Hematopoietic multipotent progenitor cell treated with erythropoietin and hydrocortisone succinate and interleukin-3 and kit ligand, for 6 days (in vitro differentiated cells): Measurements from ENCODE around the gene GSTT2B.
"Not testable (repeated sequence)": the region's sequence is repeated elsewhere in the genome, so short reads cannot be mapped to it uniquely, and the experiment has no call there.

Experiments
- DNase-seq: peaks from one replicate; pipeline ENCODE4 v3.0.0-alpha.2; 2015

The GSTT2B gene

GRCh38 chr22:23938328-23939016 is 22.5 kb downstream of the GSTT2B start:
- peak; percentile 56 for DNase-seq

GRCh38 chr22:23926561-23926960 is 34.4 kb downstream of the GSTT2B start:
- no peak for DNase-seq

GRCh38 chr22:23925020-23925606 is 35.9 kb downstream of the GSTT2B start:
- no peak for DNase-seq

GRCh38 chr22:23922921-23923320 is 38.1 kb downstream of the GSTT2B start:
- DNase-seq = no peak

- DNase-seq = not testable (repeated sequence)
Observed at GRCh38 chr22:23921586-23922201, 39.3 kb downstream of the GSTT2B start.

GRCh38 chr22:23920267-23920611 is 40.8 kb downstream of the GSTT2B start:
- DNase-seq = not testable (repeated sequence)

GRCh38 chr22:23915290-23915689 is 45.7 kb downstream of the GSTT2B start:
- DNase-seq = no peak

GRCh38 chr22:23913661-23914353 is 47.2 kb downstream of the GSTT2B start:
- peak; percentile 100 for DNase-seq

- no peak for DNase-seq
Observed at GRCh38 chr22:23913306-23913660, 47.7 kb downstream of the GSTT2B start.

GRCh38 chr22:23912293-23912903 is 48.6 kb downstream of the GSTT2B start:
- no peak for DNase-seq

- DNase-seq = no peak
Observed at GRCh38 chr22:23911318-23911980, 49.5 kb downstream of the GSTT2B start.

- DNase-seq = no peak
Observed at GRCh38 chr22:23910496-23911190, 50.4 kb downstream of the GSTT2B start.

GRCh38 chr22:23909296-23909898 is 51.6 kb downstream of the GSTT2B start:
- DNase-seq = no peak

- DNase-seq = no peak
Observed at GRCh38 chr22:23908587-23909205, 52.3 kb downstream of the GSTT2B start.

- DNase-seq = not testable (repeated sequence)
Observed at GRCh38 chr22:23907423-23907822, 53.6 kb downstream of the GSTT2B start.
